Measurements from ENCODE around the gene FGF14.

The FGF14 gene

GRCh38 chr13:102344410-102344809, 57.4 kb downstream of the FGF14 start:
- H3K9me3 ChIP-seq (ENCODE audit: insufficient read depth, low read depth, low read length): no peaks in the 10 kb centered on the region
- H4K12ac ChIP-seq (ENCODE audit: low read depth, low read length): no peak overlapping the region
- no peaks in the 10 kb centered on the region for H3K79me2 ChIP-seq (ENCODE audit: control insufficient read depth, insufficient read depth, low read length, poor library complexity)
- H2BK12ac ChIP-seq (ENCODE audit: low read length): no peak overlapping the region
- H3K27ac ChIP-seq (ENCODE audit: low read depth, low read length): no peak overlapping the region
- no peak overlapping the region for H2AFZ ChIP-seq (ENCODE audit: insufficient read depth, low read length, poor library complexity)
- H3K14ac ChIP-seq (ENCODE audit: low read length): no peak overlapping the region
- no peaks in the 10 kb centered on the region for H3K36me3 ChIP-seq (ENCODE audit: control insufficient read depth in 1 of 2, insufficient read depth in 2 of 2, low read length in 2 of 2)
- no peak overlapping the region for H3K18ac ChIP-seq (ENCODE audit: low read length)
- no peak overlapping the region for H3K4me3 ChIP-seq (ENCODE audit: low read depth, low read length)
- no peak overlapping the region for H2AK5ac ChIP-seq (ENCODE audit: low read length)
- H3K9ac ChIP-seq (ENCODE audit: low read length): no peak overlapping the region
- H2BK5ac ChIP-seq (ENCODE audit: low read depth, low read length, poor library complexity): no peak overlapping the region
- H2BK120ac ChIP-seq (ENCODE audit: insufficient read depth, low read length, poor library complexity): no peak overlapping the region
- no peak for DNase-seq
- no peak overlapping the region for H3K4ac ChIP-seq (ENCODE audit: low read depth, low read length)
- no peak overlapping the region for H3K23ac ChIP-seq (ENCODE audit: low read length)
- no peak overlapping the region for H3K4me2 ChIP-seq (ENCODE audit: low read length)
- no peaks in the 10 kb centered on the region for H3K4me1 ChIP-seq (ENCODE audit: control insufficient read depth in 1 of 2, insufficient read depth in 2 of 2, low read length in 2 of 2)
- no peak overlapping the region for H4K91ac ChIP-seq (ENCODE audit: low read depth, low read length)
- no peak overlapping the region for H4K8ac ChIP-seq (ENCODE audit: low read depth, low read length)
- no peaks in the 10 kb centered on the region for H3K27me3 ChIP-seq (ENCODE audit: insufficient read depth, low read length)
- H3K79me1 ChIP-seq (ENCODE audit: low read length): no peaks in the 10 kb centered on the region

- no CpG with 5 or more reads among the region's 8 CpGs for WGBS (ENCODE audit: extremely low coverage, insufficient coverage, insufficient read length)
Observed at GRCh38 chr13:102333320-102334198, 68.3 kb downstream of the FGF14 start.

GRCh38 chr13:102328909-102329308, 72.9 kb downstream of the FGF14 start:
- H3K23ac ChIP-seq (ENCODE audit: low read length): no peak overlapping the region
- H3K4ac ChIP-seq (ENCODE audit: low read depth, low read length): no peak overlapping the region
- H2BK120ac ChIP-seq (ENCODE audit: insufficient read depth, low read length, poor library complexity): no peak overlapping the region
- no peak overlapping the region for H4K12ac ChIP-seq (ENCODE audit: low read depth, low read length)
- H3K9me3 ChIP-seq (ENCODE audit: insufficient read depth, low read depth, low read length): no peaks in the 10 kb centered on the region
- no peak overlapping the region for H3K14ac ChIP-seq (ENCODE audit: low read length)
- no peak overlapping the region for H2AK5ac ChIP-seq (ENCODE audit: low read length)
- no CpG with 5 or more reads among the region's 1 CpG for WGBS (ENCODE audit: extremely low coverage, insufficient coverage, insufficient read length)
- H4K91ac ChIP-seq (ENCODE audit: low read depth, low read length): no peak overlapping the region
- H3K18ac ChIP-seq (ENCODE audit: low read length): no peak overlapping the region
- H3K4me3 ChIP-seq (ENCODE audit: low read depth, low read length): no peak overlapping the region
- no peaks in the 10 kb centered on the region for H3K79me2 ChIP-seq (ENCODE audit: control insufficient read depth, insufficient read depth, low read length, poor library complexity)
- H3K79me1 ChIP-seq (ENCODE audit: low read length): no peaks in the 10 kb centered on the region
- H2BK5ac ChIP-seq (ENCODE audit: low read depth, low read length, poor library complexity): no peak overlapping the region
- no peak overlapping the region for H3K4me2 ChIP-seq (ENCODE audit: low read length)
- DNase-seq: no peak
- H3K4me1 ChIP-seq (ENCODE audit: control insufficient read depth in 1 of 2, insufficient read depth in 2 of 2, low read length in 2 of 2): no peaks in the 10 kb centered on the region
- no peak overlapping the region for H4K8ac ChIP-seq (ENCODE audit: low read depth, low read length)
- H3K36me3 ChIP-seq (ENCODE audit: control insufficient read depth in 1 of 2, insufficient read depth in 2 of 2, low read length in 2 of 2): no peaks in the 10 kb centered on the region
- H3K27ac ChIP-seq (ENCODE audit: low read depth, low read length): no peak overlapping the region
- no peaks in the 10 kb centered on the region for H3K27me3 ChIP-seq (ENCODE audit: insufficient read depth, low read length)
- H2AFZ ChIP-seq (ENCODE audit: insufficient read depth, low read length, poor library complexity): no peak overlapping the region
- no peak overlapping the region for H3K9ac ChIP-seq (ENCODE audit: low read length)
- no peak overlapping the region for H2BK12ac ChIP-seq (ENCODE audit: low read length)

More at GRCh38 chr13:102333320-102334198, 68.3 kb downstream of the FGF14 start:
- no peaks in the 10 kb centered on the region for H3K27me3 ChIP-seq (ENCODE audit: insufficient read depth, low read length)
- no peak overlapping the region for H2BK5ac ChIP-seq (ENCODE audit: low read depth, low read length, poor library complexity)
- no peak overlapping the region for H2AK5ac ChIP-seq (ENCODE audit: low read length)
- no peaks in the 10 kb centered on the region for H3K79me1 ChIP-seq (ENCODE audit: low read length)
- H3K14ac ChIP-seq (ENCODE audit: low read length): no peak overlapping the region
- H4K12ac ChIP-seq (ENCODE audit: low read depth, low read length): no peak overlapping the region
- H3K9ac ChIP-seq (ENCODE audit: low read length): no peak overlapping the region
- H2BK120ac ChIP-seq (ENCODE audit: insufficient read depth, low read length, poor library complexity): no peak overlapping the region
- no peaks in the 10 kb centered on the region for H3K4me1 ChIP-seq (ENCODE audit: control insufficient read depth in 1 of 2, insufficient read depth in 2 of 2, low read length in 2 of 2)
- H4K8ac ChIP-seq (ENCODE audit: low read depth, low read length): no peak overlapping the region
- H3K23ac ChIP-seq (ENCODE audit: low read length): no peak overlapping the region
- DNase-seq: no peak
- no peak overlapping the region for H3K4me3 ChIP-seq (ENCODE audit: low read depth, low read length)
- no peaks in the 10 kb centered on the region for H3K36me3 ChIP-seq (ENCODE audit: control insufficient read depth in 1 of 2, insufficient read depth in 2 of 2, low read length in 2 of 2)
- H3K18ac ChIP-seq (ENCODE audit: low read length): no peak overlapping the region
- no peaks in the 10 kb centered on the region for H3K9me3 ChIP-seq (ENCODE audit: insufficient read depth, low read depth, low read length)
- H4K91ac ChIP-seq (ENCODE audit: low read depth, low read length): no peak overlapping the region
- no peak overlapping the region for H3K4ac ChIP-seq (ENCODE audit: low read depth, low read length)
- no peaks in the 10 kb centered on the region for H3K79me2 ChIP-seq (ENCODE audit: control insufficient read depth, insufficient read depth, low read length, poor library complexity)
- H2AFZ ChIP-seq (ENCODE audit: insufficient read depth, low read length, poor library complexity): no peak overlapping the region
- H3K27ac ChIP-seq (ENCODE audit: low read depth, low read length): no peak overlapping the region
- H2BK12ac ChIP-seq (ENCODE audit: low read length): no peak overlapping the region
- H3K4me2 ChIP-seq (ENCODE audit: low read length): no peak overlapping the region

- no peak overlapping the region for H2BK12ac ChIP-seq (ENCODE audit: low read length)
- WGBS (ENCODE audit: extremely low coverage, insufficient coverage, insufficient read length): no CpG with 5 or more reads among the region's 3 CpGs
- H2BK120ac ChIP-seq (ENCODE audit: insufficient read depth, low read length, poor library complexity): no peak overlapping the region
Observed at GRCh38 chr13:102327119-102327617, 74.7 kb downstream of the FGF14 start.

More at GRCh38 chr13:102327119-102327617, 74.7 kb downstream of the FGF14 start:
- DNase-seq: no peak
- Histone ChIP-seq H4K12ac (ENCODE audit: low read depth, low read length) (no peak overlapping the region), H3K36me3 (ENCODE audit: control insufficient read depth in 1 of 2, insufficient read depth in 2 of 2, low read length in 2 of 2) (no peaks in the 10 kb centered on the region), H3K18ac (ENCODE audit: low read length) (no peak overlapping the region), H3K4me1 (ENCODE audit: control insufficient read depth in 1 of 2, insufficient read depth in 2 of 2, low read length in 2 of 2) (no peaks in the 10 kb centered on the region), H3K79me1 (ENCODE audit: low read length) (no peaks in the 10 kb centered on the region), H4K8ac (ENCODE audit: low read depth, low read length) (no peak overlapping the region), H3K4me3 (ENCODE audit: low read depth, low read length) (no peak overlapping the region), H3K9me3 (ENCODE audit: insufficient read depth, low read depth, low read length) (no peaks in the 10 kb centered on the region), H2AK5ac (ENCODE audit: low read length) (no peak overlapping the region), H3K79me2 (ENCODE audit: control insufficient read depth, insufficient read depth, low read length, poor library complexity) (no peaks in the 10 kb centered on the region), H3K27me3 (ENCODE audit: insufficient read depth, low read length) (no peaks in the 10 kb centered on the region), H3K27ac (ENCODE audit: low read depth, low read length) (no peak overlapping the region), H3K23ac (ENCODE audit: low read length) (no peak overlapping the region), H3K4me2 (ENCODE audit: low read length) (no peak overlapping the region), H3K4ac (ENCODE audit: low read depth, low read length) (no peak overlapping the region), H2AFZ (ENCODE audit: insufficient read depth, low read length, poor library complexity) (no peak overlapping the region), H2BK5ac (ENCODE audit: low read depth, low read length, poor library complexity) (no peak overlapping the region), H3K9ac (ENCODE audit: low read length) (no peak overlapping the region), H3K14ac (ENCODE audit: low read length) (no peak overlapping the region), H4K91ac (ENCODE audit: low read depth, low read length) (no peak overlapping the region)
